Aorta (tissue), 5 donors: ENCODE results near the gene DNAH7. TPM values are rescaled to one million over a fixed set of nuclear protein-coding genes. Genes with fewer than 3 reads are reported as not detected.

Experiments used
- ATAC-seq: fragments of 200-7000 bp; cut with Tn5 transposase; one replicate; pipeline ENCODE4 v1.9.1; 2022; ENCODE audit warnings: moderate library complexity; ENCODE audit not compliant: low FRiP score
- DNase-seq, 2 donors: peaks; one replicate each; pipeline ENCODE4 v3.0.0-alpha.2; 2020
- H3K27ac ChIP-seq, 2 donors: one replicate each; pipeline ENCODE4 v1.5.1; 2013; ENCODE audit warnings: low read length in 2 of 2, mild to moderate bottlenecking in 2 of 2, moderate library complexity in 2 of 2, control low read depth in 1 of 2, inconsistent platforms in 1 of 2, low read depth in 1 of 2
- H3K27me3 ChIP-seq, 2 donors: one replicate each; pipeline ENCODE4 v1.6.1; 2013; ENCODE audit warnings: control low read depth in 1 of 2, low read length in 1 of 2, mild to moderate bottlenecking in 1 of 2, moderate library complexity in 1 of 2; ENCODE audit not compliant: insufficient read depth in 2 of 2, control insufficient read depth in 1 of 2
- H3K36me3 ChIP-seq, 2 donors: one replicate each; pipeline ENCODE4 v1.6.1; 2013; ENCODE audit warnings: control low read depth in 1 of 2, low read length in 1 of 2, mild to moderate bottlenecking in 1 of 2; ENCODE audit not compliant: insufficient read depth in 2 of 2, control insufficient read depth in 1 of 2
- H3K4me1 ChIP-seq, 2 donors: one replicate each; pipeline ENCODE4 v1.6.1; 2013; ENCODE audit warnings: low read length in 2 of 2, control low read depth in 1 of 2, mild to moderate bottlenecking in 1 of 2, moderate library complexity in 1 of 2; ENCODE audit not compliant: insufficient read depth in 2 of 2, control insufficient read depth in 1 of 2
- H3K4me3 ChIP-seq, 2 donors: one replicate each; pipeline ENCODE4 v1.5.1; 2013; ENCODE audit warnings: low read length in 2 of 2, control low read depth in 1 of 2, mild to moderate bottlenecking in 1 of 2
- H3K9me3 ChIP-seq: one replicate; pipeline ENCODE4 v1.6.1; 2013; ENCODE audit warnings: mild to moderate bottlenecking, low read length; ENCODE audit not compliant: control insufficient read depth
- WGBS, 2 donors: extraction: QIAGEN DNeasy Blood & Tissue Kit; methylation state at CpG; one replicate each; pipeline ENCODE4 v1.1.7; 2013; 5-methylcytosine and 5-hydroxymethylcytosine counted together
- intact Hi-C, 2 donors: fragments of 100-400 bp; cut with DNase I; formaldehyde crosslinking; loops; one replicate each; pipeline versions ENCODE4 v1.14.2 to v1.15.0; 2022
- polyA plus RNA-seq, 2 donors: library from polyadenylated mRNA; stranded (reverse); fragments of 200-250 nt; gene quantifications; one replicate each; pipeline ENCODE4 v1.2.3, GENCODE V29; 2013
- total RNA-seq, 2 donors: library from RNA; stranded (reverse); fragmentation: NEBNext Ultra II Directional; extraction: Animal tissue kit (Norgen Biotek cat#: 25700); gene quantifications; one replicate each; pipeline ENCODE4 v1.2.1, GENCODE V29; 2021
- donor health status: healthy with polysubstance abuse.
- donor health status: Bipolar disorder and iron deficiency.
- donor health status: DM: no; HTN: no; CAD: no.
- donor health status: DM: no; HTN: no; CAD: no.
- donor health status: DM: yes; HTN: yes; CAD: no.

DNAH7 gene
- total and polyA plus RNA-seq, 4 donors: 0.71 to 2.7 (median 1.5) TPM

- Histone ChIP-seq H3K27ac (no peak overlapping the region), H3K36me3 (no peaks in the 10 kb centered on the region), H3K4me1 (no peaks in the 10 kb centered on the region), H3K27me3 (no peaks in the 10 kb centered on the region), H3K9me3 (no peaks in the 10 kb centered on the region), H3K4me3 (no peak overlapping the region)
- ATAC-seq (no peak), DNase-seq (no peak)
- intact Hi-C loops: loop anchor here in 1 of 2 donors (5.0 kb wide), 1 partner anchor 409 kb away; the partner anchor contains the start of gene SLC39A10
- WGBS, 2 donors: 41% methylated on average over 3 of the region's 3 CpGs
These were observed 2.1 kb downstream of the DNAH7 start for GRCh38 chr2:196066291-196067087.

- intact Hi-C loops: no loop called here
- H3K4me3 ChIP-seq: no peak overlapping the region
- peak in 1 of 2 donors; percentile 54 for DNase-seq
- no peak overlapping the region for H3K27ac ChIP-seq
- ATAC-seq: no peak
- no peaks in the 10 kb centered on the region for H3K9me3 ChIP-seq
- H3K27me3 ChIP-seq: no peaks in the 10 kb centered on the region
- 84% methylated on average over 5 of the region's 5 CpGs for WGBS, 2 donors
- no peaks in the 10 kb centered on the region for H3K36me3 ChIP-seq
- no peaks in the 10 kb centered on the region for H3K4me1 ChIP-seq
These were observed 4.9 kb downstream of the DNAH7 start for GRCh38 chr2:196063773-196064172.

GRCh38 chr2:196059491-196059960 is 9.1 kb downstream of the DNAH7 start:
- intact Hi-C loops: no loop called here
- ATAC-seq: no peak
- DNase-seq: no peak
- 71 to 79% methylated on average over 3 of the region's 3 CpGs for WGBS, 2 donors
- Histone ChIP-seq H3K9me3 (no peaks in the 10 kb centered on the region), H3K27ac (no peak overlapping the region), H3K27me3 (no peaks in the 10 kb centered on the region), H3K4me1 (no peaks in the 10 kb centered on the region), H3K36me3 (no peaks in the 10 kb centered on the region), H3K4me3 (no peak overlapping the region)

- ATAC-seq (no peak), DNase-seq (no peak)
- no peak overlapping the region for H3K4me3 ChIP-seq
- intact Hi-C loops: no loop called here
- no peaks in the 10 kb centered on the region for H3K4me1 ChIP-seq
- H3K36me3 ChIP-seq: no peaks in the 10 kb centered on the region
- no peak overlapping the region for H3K27ac ChIP-seq
- 89 to 93% methylated on average over 2 of the region's 2 CpGs for WGBS, 2 donors
- no peaks in the 10 kb centered on the region for H3K9me3 ChIP-seq
- H3K27me3 ChIP-seq: no peaks in the 10 kb centered on the region
These were observed 14.0 kb downstream of the DNAH7 start for GRCh38 chr2:196054631-196055030.

GRCh38 chr2:196046123-196046917 is 22.3 kb downstream of the DNAH7 start:
- H3K9me3 ChIP-seq: no peaks in the 10 kb centered on the region
- intact Hi-C loops: no loop called here
- no peaks in the 10 kb centered on the region for H3K36me3 ChIP-seq
- no peak overlapping the region for H3K27ac ChIP-seq
- WGBS, 2 donors: 85 to 87% methylated on average over 7 of the region's 7 CpGs
- no peaks in the 10 kb centered on the region for H3K4me1 ChIP-seq
- no peaks in the 10 kb centered on the region for H3K27me3 ChIP-seq
- no peak overlapping the region for H3K4me3 ChIP-seq
- ATAC-seq (no peak), DNase-seq (no peak)

GRCh38 chr2:196041786-196042185 is 26.9 kb downstream of the DNAH7 start:
- H3K4me1 ChIP-seq: no peaks in the 10 kb centered on the region
- H3K27ac ChIP-seq: no peak overlapping the region
- H3K36me3 ChIP-seq: no peaks in the 10 kb centered on the region
- no peak for DNase-seq
- no peaks in the 10 kb centered on the region for H3K9me3 ChIP-seq
- no peak overlapping the region for H3K4me3 ChIP-seq
- intact Hi-C loops: no loop called here
- no peak for ATAC-seq
- H3K27me3 ChIP-seq: no peaks in the 10 kb centered on the region

- Histone ChIP-seq H3K9me3 (no peaks in the 10 kb centered on the region), H3K4me1 (no peaks in the 10 kb centered on the region), H3K27ac (no peak overlapping the region), H3K36me3 (no peaks in the 10 kb centered on the region), H3K27me3 (no peaks in the 10 kb centered on the region), H3K4me3 (no peak overlapping the region)
- ATAC-seq (no peak), DNase-seq (no peak)
- intact Hi-C loops: no loop called here
These were observed 28.4 kb downstream of the DNAH7 start for GRCh38 chr2:196040218-196040617.

GRCh38 chr2:196036442-196036841 is 32.2 kb downstream of the DNAH7 start:
- H3K36me3 ChIP-seq: no peaks in the 10 kb centered on the region
- no peaks in the 10 kb centered on the region for H3K27me3 ChIP-seq
- no peak overlapping the region for H3K4me3 ChIP-seq
- H3K4me1 ChIP-seq: no peaks in the 10 kb centered on the region
- H3K9me3 ChIP-seq: no peaks in the 10 kb centered on the region
- no peak for ATAC-seq
- no peak for DNase-seq
- intact Hi-C loops: no loop called here
- 93 to 97% methylated on average over 2 of the region's 2 CpGs for WGBS, 2 donors
- no peak overlapping the region for H3K27ac ChIP-seq

- Histone ChIP-seq H3K27ac (no peak overlapping the region), H3K9me3 (no peaks in the 10 kb centered on the region), H3K4me3 (no peak overlapping the region), H3K4me1 (no peaks in the 10 kb centered on the region), H3K27me3 (no peaks in the 10 kb centered on the region), H3K36me3 (no peaks in the 10 kb centered on the region)
- WGBS, 2 donors: 75 to 82% methylated on average over 2 of the region's 2 CpGs
- ATAC-seq (no peak), DNase-seq (no peak)
- intact Hi-C loops: no loop called here
These were observed 50.6 kb downstream of the DNAH7 start for GRCh38 chr2:196018037-196018436.
